HG03064 (cell line): ENCODE data around the gene THG1L.

Experiments used
- ATAC-seq: cut with Tn5 transposase; IDR thresholded peaks from one replicate; pipeline ENCODE4 v1.9.1; 2021; ENCODE audit warnings: low read depth; ENCODE audit not compliant: unreplicated experiment

THG1L gene

DNA sequence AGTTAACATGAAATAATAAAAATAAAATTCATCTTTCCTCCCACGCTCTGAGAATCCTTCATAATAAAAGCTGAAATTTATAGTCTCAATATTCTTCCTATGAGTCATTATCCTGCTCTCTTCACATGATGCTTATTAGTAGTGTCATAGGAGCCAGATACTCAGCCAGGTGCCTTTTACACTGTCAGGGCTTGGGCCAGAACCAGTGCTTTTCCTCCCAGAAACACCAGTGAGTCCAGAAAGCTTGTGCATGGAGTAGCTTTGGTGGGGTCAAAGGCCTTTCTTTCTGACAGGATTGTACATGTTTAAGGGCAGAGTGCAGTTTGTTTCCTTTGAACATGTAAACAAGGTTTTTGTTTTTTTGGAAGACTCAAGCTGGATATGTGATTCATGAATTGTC is 19.1 kb downstream of the THG1L start:
- ATAC-seq: no peak

DNA sequence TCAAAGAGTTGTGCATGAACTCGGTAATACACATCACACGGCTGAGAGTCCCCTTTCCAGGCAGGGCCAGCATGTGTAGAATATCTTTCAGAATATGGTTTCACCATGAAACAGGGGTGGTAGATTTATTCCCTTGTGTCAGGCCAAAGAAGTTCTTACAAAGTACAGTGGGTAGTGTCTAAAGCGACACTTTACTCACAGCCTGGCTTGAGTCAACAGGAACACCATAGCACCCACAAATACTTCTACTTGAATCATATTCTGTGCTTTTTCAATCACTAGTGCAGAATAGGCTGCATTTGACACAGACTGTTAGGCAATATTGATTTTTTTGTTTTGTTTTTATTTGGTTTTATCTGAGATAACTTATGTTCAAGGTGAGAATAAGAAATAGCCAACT is 24.9 kb downstream of the THG1L start:
- ATAC-seq: no peak

DNA sequence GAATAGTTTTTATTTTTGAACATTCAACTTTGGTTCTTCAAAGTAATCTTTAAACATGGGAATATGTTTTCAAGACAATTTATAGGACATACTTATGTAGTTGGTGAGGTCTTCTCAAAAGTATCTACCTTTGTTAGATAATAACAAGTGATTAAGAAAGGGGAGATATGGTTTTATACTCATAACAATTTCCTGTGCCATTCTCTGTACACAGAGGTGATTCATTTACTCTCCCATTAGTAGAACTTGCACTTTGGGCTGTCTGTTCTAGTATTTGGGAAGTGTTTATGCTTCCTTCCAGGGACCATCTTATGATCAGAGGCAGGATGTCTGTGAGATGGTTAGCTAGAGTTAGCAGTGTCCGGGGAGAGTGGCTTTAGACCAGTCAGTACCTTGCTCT is 27.5 kb downstream of the THG1L start:
- no peak for ATAC-seq

DNA sequence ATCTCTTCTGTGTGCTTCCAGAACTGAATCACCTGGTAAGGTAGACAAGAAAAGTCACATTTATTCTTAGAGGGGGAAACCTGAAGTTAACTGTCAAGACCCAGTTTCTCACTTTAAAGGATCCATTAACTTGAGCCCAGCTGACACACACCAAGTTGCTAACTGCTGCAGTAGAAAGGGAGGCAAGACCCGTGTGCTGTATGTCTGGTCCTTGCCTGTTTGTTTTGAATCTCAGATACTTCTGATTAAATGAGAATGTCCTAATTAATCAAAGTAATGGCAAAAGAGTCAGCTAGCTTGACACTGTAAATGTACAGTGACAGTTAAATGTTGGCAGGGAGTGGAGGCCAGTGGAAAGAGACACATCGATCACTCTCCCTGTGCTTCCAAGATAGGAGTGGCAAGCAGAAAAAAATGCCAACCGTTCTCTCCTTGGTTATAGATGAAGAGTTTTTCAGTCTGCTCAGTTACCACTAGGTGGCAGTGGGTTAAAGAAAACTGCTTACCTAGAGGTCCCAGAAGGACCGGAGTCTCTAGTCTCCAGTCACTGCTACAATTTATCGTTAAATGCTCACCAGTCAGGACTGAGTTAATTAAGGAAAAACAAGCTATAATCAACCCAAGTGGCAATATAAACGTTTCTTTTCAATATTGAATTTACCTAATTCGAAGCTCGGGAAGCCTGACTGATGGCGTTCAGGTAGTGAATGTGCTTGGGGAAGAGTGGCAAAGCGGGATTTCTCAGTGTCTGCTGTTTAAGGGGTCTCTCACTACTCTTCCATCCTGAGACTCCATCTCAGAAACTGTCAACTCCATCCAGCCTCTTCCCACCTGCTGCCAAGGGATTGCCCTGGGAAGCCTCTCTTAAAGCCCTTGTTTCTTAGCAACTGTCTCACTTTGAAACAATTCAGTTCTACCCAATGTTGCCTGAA is 30.7 kb downstream of the THG1L start:
- ATAC-seq: peak; percentile 86

DNA sequence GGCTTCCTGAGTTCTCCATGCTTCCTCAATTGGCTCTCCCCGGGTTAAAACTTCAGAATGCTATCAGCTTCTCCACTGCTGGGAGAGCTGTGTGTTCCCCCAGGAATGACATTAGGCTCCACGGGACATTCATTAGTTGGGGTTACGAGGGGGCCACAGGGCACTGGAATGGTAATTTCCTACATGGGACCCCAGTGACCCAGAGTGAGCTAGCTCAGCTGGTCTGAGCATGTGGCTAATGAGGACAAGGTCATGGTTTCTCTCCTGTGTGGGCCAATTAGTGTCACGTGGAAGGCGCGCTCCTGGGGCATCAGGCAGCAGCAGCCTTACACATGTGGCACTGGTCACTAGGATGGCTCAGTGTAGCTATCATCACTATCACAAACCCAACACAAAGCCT is 33.3 kb downstream of the THG1L start:
- ATAC-seq: no peak

DNA sequence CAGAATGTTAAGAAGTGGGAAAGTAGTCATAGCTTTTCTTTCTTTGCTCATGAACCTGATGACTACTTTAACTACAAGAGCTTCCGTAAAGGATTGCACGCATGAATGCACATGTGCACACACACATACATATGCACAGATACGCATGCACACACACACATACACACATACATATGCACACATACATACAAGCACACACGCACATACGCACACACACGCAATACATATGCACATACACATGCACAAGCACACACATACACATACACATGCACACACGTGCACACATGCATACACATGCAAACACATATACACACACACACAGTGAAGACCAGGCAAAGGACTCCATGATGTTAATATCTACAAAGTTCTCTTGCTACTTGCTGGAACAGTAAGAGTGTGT is 35.2 kb downstream of the THG1L start:
- no peak for ATAC-seq

DNA sequence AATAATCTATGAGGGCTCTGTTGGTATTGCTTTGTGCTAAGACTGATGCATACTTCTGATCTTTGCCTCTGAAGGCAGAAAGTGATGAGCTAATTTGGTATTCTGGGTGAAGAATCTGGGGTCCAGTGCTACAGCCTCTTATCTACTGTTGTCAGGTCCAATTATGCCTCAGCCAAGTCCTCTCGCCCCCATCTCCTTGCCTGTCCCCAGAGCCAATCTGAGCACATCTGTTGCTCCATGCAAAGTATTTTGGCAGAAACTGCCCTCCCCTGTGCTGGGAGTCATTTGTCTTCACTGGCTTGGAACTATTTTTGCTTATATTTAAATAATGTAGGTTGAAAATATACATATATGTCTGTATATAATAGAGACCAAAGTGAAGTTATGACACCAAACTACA is 35.7 kb downstream of the THG1L start:
- no peak for ATAC-seq

DNA sequence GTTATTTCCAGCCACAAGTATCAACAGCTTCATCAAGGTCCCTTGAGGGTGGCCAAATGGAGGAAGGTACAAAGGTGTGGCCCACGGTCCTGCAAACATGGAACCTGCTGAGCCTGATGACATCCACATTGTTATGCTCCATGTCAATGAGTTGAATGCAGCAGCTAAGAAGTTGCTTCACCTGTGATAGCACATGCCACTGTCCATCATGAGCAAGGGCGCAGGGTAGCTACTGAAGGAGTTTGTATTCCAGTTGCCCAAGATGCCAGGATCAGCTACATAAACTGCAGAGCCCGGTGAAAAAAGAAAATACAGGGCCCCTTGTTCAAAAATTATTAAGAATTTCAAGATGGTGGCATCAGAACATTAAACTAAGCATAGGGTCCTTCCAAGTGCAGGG is 36.5 kb downstream of the THG1L start:
- ATAC-seq: no peak

DNA sequence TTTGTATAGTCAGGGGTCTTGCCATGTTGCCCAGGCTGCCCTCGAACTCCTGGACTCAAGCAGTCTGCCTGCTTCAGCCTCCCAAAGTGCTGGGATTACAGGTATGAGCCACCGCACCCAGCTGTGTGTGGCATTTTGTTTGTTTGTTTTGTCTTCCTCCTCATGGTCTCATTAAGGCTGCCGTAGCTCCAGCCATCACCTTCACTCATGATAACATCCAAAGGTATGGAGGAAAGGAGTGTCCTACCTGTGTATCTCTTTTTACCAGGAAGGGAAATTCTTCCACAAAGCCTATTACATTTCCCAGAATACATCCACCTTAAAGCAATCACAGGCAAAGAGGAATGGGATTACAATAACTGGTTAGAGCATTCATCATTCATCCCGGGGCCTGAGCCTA is 39.4 kb downstream of the THG1L start:
- no peak for ATAC-seq

DNA sequence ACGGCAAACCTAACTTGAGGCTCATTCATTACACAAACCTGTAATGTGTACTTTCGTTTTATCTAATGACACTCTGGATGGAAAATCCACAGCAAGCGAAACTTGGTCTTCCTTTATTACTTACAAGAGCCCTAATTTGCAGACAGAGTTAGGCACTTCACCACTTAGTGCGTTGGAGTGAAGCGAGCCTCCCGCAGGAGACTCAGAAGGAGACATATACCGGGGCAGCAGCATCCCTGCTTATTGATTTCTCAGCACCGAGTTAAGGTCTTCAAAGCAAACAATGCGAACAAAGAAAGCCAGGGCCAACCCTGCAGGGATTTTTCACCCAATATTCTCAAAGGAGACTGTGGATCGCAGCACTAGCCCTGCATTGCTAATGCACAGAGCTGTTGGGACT is 40.9 kb downstream of the THG1L start:
- ATAC-seq: no peak

DNA sequence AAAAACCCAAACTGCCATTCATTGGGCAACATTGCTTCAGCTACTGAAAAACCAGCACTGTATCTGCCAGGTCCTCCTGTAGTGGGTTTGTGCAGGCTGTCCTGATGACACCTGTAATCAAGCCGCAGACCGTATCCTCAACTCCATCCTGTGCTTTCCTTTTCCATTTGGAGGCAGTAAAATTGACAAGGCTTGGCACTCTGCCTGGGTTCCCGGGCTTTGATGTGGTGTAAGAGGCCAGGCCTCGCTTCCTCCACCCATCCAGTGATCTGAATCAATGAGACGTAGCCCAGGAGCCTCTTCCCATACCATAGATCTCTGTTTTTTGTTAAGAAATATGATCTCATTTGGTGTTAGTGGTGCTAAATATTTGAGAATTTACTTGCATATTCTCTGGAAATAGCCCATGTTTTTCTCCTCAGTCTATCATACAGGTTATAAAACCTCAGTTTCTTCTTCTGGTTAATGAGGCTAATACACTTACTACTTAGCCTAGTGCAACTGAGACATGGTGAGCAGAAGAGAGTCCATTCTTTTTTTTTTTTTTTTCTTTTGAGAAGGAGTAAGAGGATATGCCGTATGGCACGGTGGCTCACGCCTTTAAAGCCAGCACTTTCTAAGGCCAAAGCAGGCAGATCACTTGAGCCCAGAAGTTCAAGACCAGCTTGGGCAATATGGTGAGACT is 47.0 kb downstream of the THG1L start:
- no peak for ATAC-seq

DNA sequence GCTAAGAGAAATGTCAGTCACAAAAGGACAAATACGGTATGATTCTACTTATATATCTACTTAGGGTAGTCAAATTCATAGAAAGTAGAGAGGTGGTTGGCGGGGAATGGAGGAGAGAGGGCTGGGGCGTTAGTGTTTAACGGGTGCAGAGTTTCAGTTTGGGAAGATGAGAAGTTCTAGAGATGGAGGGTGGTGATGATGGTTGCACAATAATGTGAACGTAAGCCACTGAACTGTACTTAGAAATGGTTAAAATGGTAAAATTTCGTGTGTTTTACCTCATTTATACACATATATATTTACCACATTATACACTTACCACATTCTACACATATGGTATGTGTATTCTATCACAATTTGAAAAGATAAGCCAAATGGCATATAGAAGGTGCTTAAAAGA is 48.0 kb downstream of the THG1L start:
- no peak for ATAC-seq

DNA sequence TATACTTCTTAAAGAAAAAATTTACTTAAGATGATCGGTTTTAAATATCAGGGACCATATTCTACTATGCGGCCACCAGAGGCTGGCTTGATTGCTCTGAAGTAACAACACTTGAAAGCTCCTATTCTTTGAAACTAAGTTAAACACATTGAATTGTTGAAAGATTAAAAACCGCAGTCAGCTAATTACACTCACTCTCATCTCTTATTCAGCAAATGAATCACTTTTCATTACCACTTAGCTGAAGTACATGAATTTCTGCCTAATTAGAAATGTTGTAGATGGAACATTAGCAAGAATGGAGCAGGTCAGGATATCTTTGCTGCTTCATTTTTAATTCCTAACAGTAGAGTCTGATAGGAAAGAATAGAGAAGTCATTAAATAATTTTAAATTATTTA is 54.6 kb downstream of the THG1L start:
- ATAC-seq: no peak
